HL-60 (cell line): ENCODE results near the gene WNT11.

Experiments used
- DNase-seq, 2 experiments: peaks; one replicate each; pipeline ENCODE4 v3.0.0-alpha.2; 2010 to 2020; ENCODE audit warnings: low read depth in 1 of 2, low spot score in 1 of 2
- H3K27ac ChIP-seq: fragments of 250-450 bp; sonication (Bioruptor Pico); replicated peaks from 2 replicates; pipeline ENCODE4 v1.5.1; 2020; ENCODE audit warnings: mild to moderate bottlenecking, moderate library complexity
- H3K27me3 ChIP-seq: fragments of 250-450 bp; sonication (Bioruptor Pico); 2 replicates; pipeline ENCODE4 v1.5.1; 2021; ENCODE audit warnings: mild to moderate bottlenecking, moderate library complexity; ENCODE audit not compliant: insufficient read depth, poor library complexity, severe bottlenecking
- H3K4me3 ChIP-seq: replicated peaks from 2 replicates; pipeline ENCODE4 v1.5.1; 2011; ENCODE audit warnings: mild to moderate bottlenecking, control low read depth, low read length; ENCODE audit not compliant: insufficient read depth
- CTCF ChIP-seq: IDR thresholded peaks from one replicate; pipeline ENCODE4 v1.5.1; 2011; ENCODE audit warnings: low read length, control low read depth, inconsistent platforms; ENCODE audit not compliant: insufficient read depth
- GABPA ChIP-seq: IDR thresholded peaks from 2 replicates; pipeline ENCODE4 v1.6.1; 2012; ENCODE audit warnings: low read depth
- POLR2AphosphoS5 ChIP-seq: IDR thresholded peaks from 2 replicates; pipeline ENCODE4 v1.6.1; 2012; ENCODE audit warnings: low read depth
- REST ChIP-seq: IDR thresholded peaks from 2 replicates; pipeline ENCODE4 v1.6.1; 2012; ENCODE audit warnings: low read depth; ENCODE audit not compliant: insufficient replicate concordance
- SPI1 ChIP-seq: IDR thresholded peaks from 2 replicates; pipeline ENCODE4 v1.6.1; 2012; ENCODE audit warnings: low read depth, mild to moderate bottlenecking, borderline replicate concordance

WNT11 gene

GRCh38 chr11:76219243-76219642, 12.9 kb upstream of the WNT11 start:
- TF ChIP-seq POLR2AphosphoS5: no peak
- no peak for TF ChIP-seq CTCF
- no peak for TF ChIP-seq GABPA
- no peak for TF ChIP-seq REST
- no peak for TF ChIP-seq SPI1
- Histone ChIP-seq H3K4me3 (no peak overlapping the region), H3K27me3 (no peaks in the 10 kb centered on the region), H3K27ac (no peak overlapping the region)
- DNase-seq: no peak

GRCh38 chr11:76218449-76219178, 12.3 kb upstream of the WNT11 start:
- DNase-seq: no peak
- TF ChIP-seq REST: no peak
- TF ChIP-seq POLR2AphosphoS5: no peak
- no peak for TF ChIP-seq SPI1
- no peak for TF ChIP-seq GABPA
- no peak for TF ChIP-seq CTCF
- Histone ChIP-seq H3K4me3 (no peak overlapping the region), H3K27ac (no peak overlapping the region), H3K27me3 (no peaks in the 10 kb centered on the region)

- no peak for TF ChIP-seq CTCF
- no peak for TF ChIP-seq REST
- no peak for TF ChIP-seq GABPA
- no peak for DNase-seq
- H3K4me3 ChIP-seq: no peak overlapping the region
- H3K27me3 ChIP-seq: peaks cover 2% of the 10 kb centered on the region
- no peak overlapping the region for H3K27ac ChIP-seq
Measured at GRCh38 chr11:76217653-76218160, 11.4 kb upstream of the WNT11 start.
